ENCODE results near the gene JAM3.

Gene JAM3

GRCh38 chr11:134139873-134140331 lies 71.0 kb downstream of the JAM3 start:
- TF ChIP-seq CTCF (conservative IDR thresholded peaks at IDR 0.05; ENCODE audit: low read depth, low read length), result peak; percentile 94
- DNase-seq (ENCODE audit: low read depth), result peak; percentile 92
- no peak overlapping the region for H3K4me3 ChIP-seq (ENCODE audit: low read depth, low read length)

- no peak for TF ChIP-seq CTCF (conservative IDR thresholded peaks at IDR 0.05; ENCODE audit: low read depth, low read length)
- DNase-seq (ENCODE audit: low read depth), result no peak
- H3K4me3 ChIP-seq (ENCODE audit: low read depth, low read length), result no peak overlapping the region
Observed at GRCh38 chr11:134140961-134141490, 72.2 kb downstream of the JAM3 start.

- no peak overlapping the region for H3K4me3 ChIP-seq (ENCODE audit: low read depth, low read length)
- TF ChIP-seq CTCF (conservative IDR thresholded peaks at IDR 0.05; ENCODE audit: low read depth, low read length), result no peak
- peak; percentile 58 for DNase-seq (ENCODE audit: low read depth)
Observed at GRCh38 chr11:134142536-134142935, 73.7 kb downstream of the JAM3 start.

GRCh38 chr11:134143801-134144200 lies 74.9 kb downstream of the JAM3 start:
- H3K4me3 ChIP-seq (ENCODE audit: low read depth, low read length), result no peak overlapping the region
- no peak for DNase-seq (ENCODE audit: low read depth)
- TF ChIP-seq CTCF (conservative IDR thresholded peaks at IDR 0.05; ENCODE audit: low read depth, low read length), result no peak

- no peak for TF ChIP-seq CTCF (conservative IDR thresholded peaks at IDR 0.05; ENCODE audit: low read depth, low read length)
- DNase-seq (ENCODE audit: low read depth), result no peak
Observed at GRCh38 chr11:134144744-134145143, 75.9 kb downstream of the JAM3 start.

GRCh38 chr11:134145715-134146114 lies 76.8 kb downstream of the JAM3 start:
- no peak for DNase-seq (ENCODE audit: low read depth)
- no peak overlapping the region for H3K4me3 ChIP-seq (ENCODE audit: low read depth, low read length)
- TF ChIP-seq CTCF (conservative IDR thresholded peaks at IDR 0.05; ENCODE audit: low read depth, low read length), result no peak

More at GRCh38 chr11:134144744-134145143, 75.9 kb downstream of the JAM3 start:
- H3K4me3 ChIP-seq (ENCODE audit: low read depth, low read length), result no peak overlapping the region

GRCh38 chr11:134146598-134146997 lies 77.7 kb downstream of the JAM3 start:
- TF ChIP-seq CTCF (conservative IDR thresholded peaks at IDR 0.05; ENCODE audit: low read depth, low read length), result no peak
- H3K4me3 ChIP-seq (ENCODE audit: low read depth, low read length), result no peak overlapping the region
- DNase-seq (ENCODE audit: low read depth), result no peak

Data from choroid plexus epithelial cell (primary cell).